ENCODE measurements around the gene NDUFB7.

The NDUFB7 gene

GRCh38 chr19:14536926-14537692 is 34.8 kb downstream of the NDUFB7 start:
- no peak for TF ChIP-seq CTCF (IDR thresholded peaks at IDR 0.05)

- no peak for TF ChIP-seq CTCF (IDR thresholded peaks at IDR 0.05)
Measured at GRCh38 chr19:14533450-14533849, 38.4 kb downstream of the NDUFB7 start.

GRCh38 chr19:14530506-14530905 is 41.4 kb downstream of the NDUFB7 start:
- no peak for TF ChIP-seq CTCF (IDR thresholded peaks at IDR 0.05)

- no peak for TF ChIP-seq CTCF (IDR thresholded peaks at IDR 0.05)
Measured at GRCh38 chr19:14530005-14530348, 41.9 kb downstream of the NDUFB7 start.

GRCh38 chr19:14529254-14530004 is 42.4 kb downstream of the NDUFB7 start, which contains the start of gene TECR:
TECR (plus strand) TSS chr19:14529594; CDS start chr19:14529697, 103 bp downstream.
- no peak for TF ChIP-seq CTCF (IDR thresholded peaks at IDR 0.05)

- TF ChIP-seq CTCF (IDR thresholded peaks at IDR 0.05) = no peak
Measured at GRCh38 chr19:14528419-14529253, 43.2 kb downstream of the NDUFB7 start.

GRCh38 chr19:14526423-14526822 is 45.4 kb downstream of the NDUFB7 start:
- TF ChIP-seq CTCF (IDR thresholded peaks at IDR 0.05) = no peak

Measured in LNCAP (cell line).